NCI-H2107 (cell line): ENCODE measurements around the gene P2RX3.
"Not testable (repeated sequence)": the region's sequence is repeated elsewhere in the genome, so short reads cannot be mapped to it uniquely, and the experiment has no call there.

Experiments used
- DNase-seq: peaks from one replicate; lab custom pipeline; 2025; lab: John Stamatoyannopoulos, UW

P2RX3 gene

DNA sequence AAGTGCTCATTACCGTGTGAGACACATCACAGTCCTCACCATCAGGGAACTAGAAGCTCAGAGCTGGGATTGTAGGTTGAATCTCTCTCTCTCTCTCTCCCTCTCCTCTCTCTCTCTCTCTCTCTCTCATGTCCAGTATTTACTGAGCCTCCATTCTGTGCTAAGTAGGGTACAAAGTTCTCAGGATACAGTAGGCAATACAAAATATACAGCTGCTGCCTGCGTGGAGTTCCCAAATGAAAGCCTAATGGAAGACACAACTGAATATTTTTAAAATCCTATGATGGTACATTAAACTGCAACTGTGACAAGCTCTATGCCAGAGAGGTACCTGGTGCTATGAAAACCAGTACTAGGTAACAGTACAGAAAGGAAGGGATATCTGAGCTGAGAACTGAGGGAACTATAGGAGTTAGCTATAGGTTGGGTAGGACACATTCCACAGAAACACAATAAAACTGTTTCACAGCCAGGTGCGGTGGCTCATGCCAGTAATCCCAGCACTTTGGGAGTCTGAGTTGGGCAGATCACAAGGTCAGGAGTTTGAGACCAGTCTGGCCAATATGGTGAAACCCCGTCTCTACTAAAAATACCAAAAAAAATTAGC is 61.9 kb downstream of the P2RX3 start:
- no peak for DNase-seq

DNA sequence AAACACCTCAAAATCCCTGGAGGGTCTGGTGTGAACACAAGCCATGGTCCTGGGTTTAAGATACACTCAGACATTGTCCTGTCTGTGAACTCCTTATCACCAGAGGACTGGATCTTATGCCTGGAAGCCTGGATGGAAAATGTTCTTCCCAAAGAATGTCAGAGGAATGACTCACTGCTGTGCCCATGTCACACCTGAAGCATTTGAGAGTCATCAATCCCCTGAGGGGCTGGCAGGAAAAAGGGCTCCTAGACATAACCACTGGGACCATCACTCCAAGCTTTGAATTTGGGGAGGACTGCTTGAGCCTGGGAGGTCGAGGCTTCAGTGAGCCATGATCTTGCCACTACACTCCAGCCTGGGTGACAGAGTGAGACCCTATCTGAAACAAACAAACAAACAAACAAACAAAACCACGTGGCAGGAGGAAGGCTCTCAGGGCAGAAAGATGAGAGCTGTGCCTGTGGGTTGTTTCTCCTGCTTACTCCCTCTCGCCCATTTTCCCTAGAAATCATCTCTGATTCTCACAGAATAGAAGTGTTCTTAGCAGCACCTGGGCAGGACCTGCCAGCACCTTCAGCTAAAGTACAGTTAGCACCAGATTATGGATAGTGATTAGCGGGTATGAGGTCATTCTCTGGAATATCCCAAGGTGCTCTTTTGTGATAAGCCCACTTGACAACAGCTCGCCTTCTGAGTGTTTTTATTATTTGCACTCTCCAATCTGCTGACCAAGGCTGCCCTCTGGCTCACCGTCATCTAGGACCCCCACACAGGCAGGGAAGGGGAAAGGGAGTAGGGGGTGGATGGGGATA is 64.2 kb downstream of the P2RX3 start:
- no peak for DNase-seq

DNA sequence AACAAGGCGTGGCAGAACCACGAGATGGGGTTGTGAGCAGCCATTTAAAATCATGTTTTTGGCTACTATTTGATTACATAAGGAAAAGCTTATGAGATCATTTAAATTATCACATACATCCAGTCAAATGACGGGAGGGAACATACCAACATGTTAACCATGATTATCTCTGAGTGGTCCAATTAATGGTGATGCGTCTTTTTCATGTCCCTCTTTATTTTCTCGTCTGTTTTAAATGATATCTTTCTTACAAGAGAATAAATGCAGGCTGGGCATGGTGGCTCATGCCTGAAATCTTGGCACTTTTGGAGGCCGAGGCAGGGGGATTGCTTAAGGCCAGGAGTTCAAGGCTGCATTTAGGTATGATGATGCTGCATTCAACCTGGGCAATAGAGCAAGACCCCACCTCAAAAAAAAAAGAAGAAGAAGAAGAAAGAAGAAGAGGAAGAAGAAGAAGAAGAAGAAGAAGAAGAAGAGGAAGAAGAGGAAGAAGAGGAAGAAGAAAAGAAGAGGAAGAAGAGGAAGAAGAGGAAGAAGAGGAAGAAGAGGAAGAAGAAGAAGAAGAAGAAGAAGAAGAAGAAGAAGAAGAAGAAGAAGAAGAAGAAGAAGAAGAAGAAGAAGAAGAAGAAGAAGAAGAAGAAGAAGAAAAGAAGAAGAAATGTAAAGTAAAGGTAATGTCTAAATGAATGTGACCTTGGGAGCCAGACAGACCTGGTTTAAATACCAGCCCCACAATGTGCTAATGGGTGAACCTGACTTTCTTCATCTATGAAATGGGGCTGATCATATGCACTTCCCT is 65.0 kb downstream of the P2RX3 start:
- DNase-seq: not testable (repeated sequence)

DNA sequence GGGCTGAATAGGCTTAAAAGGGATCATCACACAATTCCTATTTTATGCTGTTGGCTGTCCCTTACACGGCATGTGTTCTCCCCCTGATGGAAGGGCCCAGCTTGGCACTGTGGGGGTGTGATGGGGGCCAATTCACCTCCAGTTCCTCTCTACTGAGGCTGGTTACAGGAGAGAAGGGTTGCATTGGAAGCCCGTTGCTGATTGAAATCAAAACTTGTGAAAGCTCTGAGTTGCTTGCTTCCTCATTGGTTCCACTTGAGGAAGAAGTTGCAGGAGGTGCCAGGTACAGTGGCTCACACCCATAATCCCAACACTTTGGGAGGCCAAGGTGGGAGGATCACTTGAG is 65.6 kb downstream of the P2RX3 start:
- DNase-seq: no peak

DNA sequence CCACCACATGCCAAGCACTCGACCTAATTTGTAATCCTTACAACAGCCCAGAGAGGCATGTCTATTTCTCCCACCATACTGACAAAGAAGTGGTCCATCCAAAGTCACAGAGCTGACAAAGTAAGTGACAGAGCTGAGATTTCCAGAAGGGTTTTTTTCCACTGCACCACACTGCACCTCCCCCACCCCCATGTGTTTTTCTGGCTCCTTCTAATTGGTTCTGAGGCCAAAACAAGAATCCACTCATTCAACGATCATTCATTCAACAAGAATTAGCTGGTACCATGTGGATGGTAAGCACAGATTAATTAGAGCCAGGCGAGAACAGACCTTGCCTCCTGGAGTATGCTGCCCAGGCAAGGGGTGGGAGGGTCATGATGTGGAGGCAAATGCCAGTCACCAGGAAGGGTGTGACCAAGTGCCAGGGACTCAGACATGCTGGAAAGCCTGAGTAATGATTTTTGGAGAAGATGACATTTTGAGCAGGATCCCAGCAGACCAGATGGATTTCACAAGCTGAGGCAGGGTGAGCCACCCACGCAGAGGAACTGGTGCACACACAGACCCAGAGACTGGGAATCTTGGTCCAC is 67.2 kb downstream of the P2RX3 start:
- no peak for DNase-seq

DNA sequence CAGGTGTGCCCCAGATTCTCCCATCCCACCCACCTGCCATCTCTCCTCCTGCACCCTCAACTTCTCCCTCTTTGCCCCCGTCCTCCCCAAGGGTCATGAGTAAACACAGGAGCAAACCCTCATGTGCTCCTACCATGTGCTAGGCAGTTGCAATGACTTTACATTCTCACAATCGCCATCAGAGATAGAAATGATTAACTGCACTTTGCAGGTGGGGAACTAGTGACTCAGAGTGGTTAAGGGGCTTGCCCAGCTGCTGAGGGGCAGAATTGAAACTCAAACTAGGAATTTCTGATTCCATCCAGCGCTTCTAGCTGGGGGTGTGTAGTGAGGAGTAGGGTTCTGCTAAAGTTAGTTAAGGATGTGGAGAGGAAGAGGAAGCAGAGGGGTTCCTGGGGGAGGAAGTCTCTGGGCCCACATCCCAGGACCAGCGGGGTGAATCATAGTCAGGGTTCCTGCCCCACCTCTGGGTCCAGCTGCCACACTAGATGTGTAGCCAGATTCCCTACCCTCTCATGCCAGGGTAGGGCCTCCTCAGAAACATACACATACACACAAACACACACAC is 68.3 kb downstream of the P2RX3 start:
- no peak for DNase-seq

DNA sequence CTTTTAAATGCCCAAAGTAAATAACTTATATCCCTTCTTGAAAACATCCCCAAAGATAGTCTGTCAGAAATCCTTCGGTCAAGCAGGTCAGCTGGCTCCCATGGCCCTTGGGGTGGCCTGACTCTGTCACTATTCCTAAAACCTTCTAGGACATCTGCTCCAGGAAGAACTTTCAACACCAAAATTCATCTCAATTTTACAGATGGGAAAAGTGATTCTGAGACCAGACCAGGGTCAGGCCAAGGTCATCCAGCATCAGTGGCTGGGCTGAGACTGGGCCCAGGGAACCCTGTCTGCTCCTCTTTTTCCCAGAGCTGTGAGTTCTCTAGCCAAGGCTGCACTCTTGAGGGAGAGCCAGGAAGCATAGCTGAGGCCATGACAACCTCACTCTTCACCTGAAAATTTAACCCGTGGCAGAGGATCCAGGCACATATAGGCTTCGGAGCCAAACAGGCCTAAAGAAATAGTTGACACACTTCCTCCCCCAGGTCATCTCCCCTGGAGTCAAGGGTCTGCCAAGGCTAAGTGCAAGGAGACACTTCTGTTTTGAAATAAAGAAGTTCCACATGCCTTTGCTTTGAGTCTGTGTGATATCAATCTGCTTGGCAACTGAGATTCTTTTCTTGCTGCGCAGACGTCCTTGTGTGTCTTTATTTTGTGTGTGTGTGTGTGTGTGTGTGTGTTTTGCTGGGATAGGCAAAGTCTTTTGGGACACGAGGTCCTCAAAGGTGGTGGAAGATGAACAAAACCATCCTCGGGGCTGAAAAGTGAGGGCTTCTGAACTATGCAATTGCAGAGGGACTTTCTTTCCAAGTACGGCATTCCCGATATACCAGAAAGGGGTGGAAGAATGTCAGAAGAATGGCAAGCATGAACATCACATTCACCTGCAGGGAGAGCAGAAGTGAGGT is 69.1 kb downstream of the P2RX3 start:
- no peak for DNase-seq

DNA sequence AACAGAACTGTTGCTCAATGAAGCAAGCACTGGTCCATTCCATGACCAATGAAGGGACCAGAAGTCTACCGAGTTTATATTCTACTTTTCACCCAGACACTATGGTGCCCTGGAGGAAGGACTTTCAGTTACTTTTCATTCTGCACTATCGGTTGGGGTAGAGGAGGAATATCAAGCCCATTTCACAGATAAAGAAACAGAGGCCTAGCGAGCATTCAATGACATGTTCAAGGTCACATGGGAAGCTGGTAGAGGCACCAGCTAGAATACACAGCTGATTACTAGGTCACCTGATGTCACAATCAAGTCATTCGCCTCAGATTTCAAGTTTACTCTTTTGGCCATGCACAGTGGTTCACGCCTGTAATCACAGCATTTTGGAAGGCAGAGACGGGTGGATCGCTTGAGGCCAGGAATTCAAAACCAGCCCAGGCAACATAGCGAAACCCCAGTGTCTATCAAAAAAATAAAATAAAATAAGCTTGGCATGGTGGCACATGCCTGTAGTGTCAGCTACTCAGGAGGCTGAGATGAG is 69.9 kb downstream of the P2RX3 start:
- no peak for DNase-seq

DNA sequence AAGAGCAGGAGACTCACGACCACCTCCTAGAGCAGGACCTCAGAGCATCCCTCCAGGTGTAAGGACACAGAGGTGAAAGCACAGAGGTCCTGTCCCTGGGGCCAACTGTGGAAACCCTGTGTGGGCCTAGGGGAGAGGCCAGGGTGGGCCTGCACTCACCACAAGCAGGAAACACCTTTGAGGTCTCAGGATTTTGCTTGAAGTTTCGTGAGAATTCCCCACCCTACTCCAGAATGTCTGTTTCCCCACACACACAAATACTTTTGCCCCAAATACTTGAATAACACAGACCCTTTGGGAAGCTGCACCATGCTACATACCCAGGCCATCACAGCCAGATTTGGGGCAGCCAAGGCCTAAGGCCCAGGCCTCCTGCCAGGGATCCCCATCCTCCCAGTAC is 70.6 kb downstream of the P2RX3 start:
- DNase-seq: no peak

DNA sequence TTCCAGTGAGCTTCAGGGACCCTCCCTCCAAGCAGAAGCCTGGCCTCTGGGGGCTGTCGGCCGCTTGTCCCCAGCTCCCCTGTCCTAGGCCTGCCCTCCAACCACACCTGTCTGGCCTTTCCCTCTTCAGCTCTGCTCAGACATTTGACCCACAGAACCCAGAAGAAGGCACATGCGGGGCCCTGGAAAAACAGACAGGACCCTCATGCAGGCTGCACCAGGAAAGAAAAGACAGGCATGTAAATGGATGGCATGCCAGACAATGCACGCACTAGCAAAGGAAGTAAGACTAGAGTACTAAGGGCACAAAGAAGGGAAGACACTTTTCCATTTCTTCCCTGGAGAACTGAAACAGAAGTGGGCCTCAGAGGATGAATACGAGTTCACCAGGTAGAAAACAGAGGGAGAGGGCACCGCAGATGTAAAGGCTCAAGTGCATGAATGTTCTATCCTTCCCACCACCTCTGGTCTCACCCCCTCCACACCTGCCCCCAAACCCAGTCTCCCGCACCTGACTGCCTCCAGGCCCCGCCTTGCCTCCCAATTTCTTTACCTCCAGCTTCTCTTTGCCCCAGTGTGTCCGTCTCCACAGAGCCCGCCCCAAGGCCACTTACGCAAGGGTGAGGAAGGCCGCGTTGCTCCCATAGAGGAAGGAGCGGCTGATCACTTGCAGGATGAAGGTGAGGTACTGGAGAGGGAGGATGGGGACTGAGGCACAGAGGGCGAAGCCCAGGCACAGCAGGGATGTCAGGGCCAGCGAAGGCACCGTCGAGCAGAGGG is 71.4 kb downstream of the P2RX3 start:
- DNase-seq: no peak

DNA sequence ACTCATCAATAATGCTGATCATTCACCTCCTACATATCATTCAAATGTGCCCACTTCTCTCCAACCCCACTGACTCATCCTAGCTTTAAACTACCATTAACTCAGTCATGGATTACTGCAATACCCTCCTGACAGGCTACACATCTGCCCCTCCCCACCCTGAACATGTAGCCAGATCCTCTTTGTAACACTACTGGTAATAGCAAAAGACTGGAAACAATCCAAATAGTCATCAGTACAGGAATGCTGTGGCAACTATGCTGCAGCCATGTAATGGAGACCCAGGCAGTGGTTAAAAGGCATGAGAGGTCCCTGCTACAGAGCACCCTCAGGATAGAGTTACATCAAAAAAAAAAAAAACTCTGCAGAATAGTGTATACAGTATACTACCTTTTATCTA is 72.1 kb downstream of the P2RX3 start:
- no peak for DNase-seq

DNA sequence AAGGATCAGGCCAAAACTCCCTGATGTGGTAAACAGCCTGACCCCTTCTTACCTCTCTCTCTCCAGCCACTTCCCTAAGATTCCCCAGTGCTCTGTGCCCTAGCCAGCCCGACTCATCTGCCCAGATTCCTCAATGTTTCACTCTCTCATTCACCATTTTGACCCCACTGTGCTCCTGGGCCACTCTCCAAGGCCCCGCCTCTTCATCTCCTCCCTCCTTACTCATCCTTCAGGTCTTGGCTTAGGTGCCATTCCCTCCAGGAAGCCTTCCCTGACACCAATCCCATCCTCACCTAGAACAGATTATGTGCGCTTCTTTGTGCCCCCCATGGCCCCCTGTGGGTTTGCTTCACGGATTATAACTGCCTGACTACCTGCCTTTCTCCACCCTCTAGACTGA is 75.5 kb downstream of the P2RX3 start:
- DNase-seq: no peak

DNA sequence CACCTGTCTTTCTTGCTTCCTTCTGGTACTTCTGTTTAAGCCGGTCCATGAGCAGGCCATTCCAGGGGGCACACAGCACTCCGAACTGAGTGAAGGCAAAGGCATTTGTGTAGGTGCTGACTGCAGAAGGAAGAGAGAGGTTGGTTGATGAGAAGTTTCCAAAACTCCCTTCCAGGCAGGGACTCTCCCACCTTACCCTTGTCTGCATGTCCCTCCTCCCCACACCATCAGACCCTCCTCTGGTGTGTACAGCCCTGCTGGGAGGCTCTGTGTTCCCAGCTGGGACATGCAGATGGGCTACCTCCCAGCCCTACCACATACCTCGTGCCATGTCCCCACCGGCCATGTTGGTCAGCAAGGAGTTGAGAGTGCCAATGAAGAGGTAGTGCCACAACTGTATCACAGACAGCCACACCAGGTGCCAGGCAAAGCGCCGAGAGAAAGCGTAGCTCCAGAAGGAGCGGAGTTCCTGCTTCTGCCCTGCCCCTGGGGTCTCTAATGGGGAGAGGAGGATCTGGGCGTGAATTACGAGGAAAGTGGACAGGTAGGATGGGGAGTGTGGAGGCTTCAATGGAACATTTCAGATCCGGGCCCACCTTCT is 76.6 kb downstream of the P2RX3 start:
- no peak for DNase-seq

DNA sequence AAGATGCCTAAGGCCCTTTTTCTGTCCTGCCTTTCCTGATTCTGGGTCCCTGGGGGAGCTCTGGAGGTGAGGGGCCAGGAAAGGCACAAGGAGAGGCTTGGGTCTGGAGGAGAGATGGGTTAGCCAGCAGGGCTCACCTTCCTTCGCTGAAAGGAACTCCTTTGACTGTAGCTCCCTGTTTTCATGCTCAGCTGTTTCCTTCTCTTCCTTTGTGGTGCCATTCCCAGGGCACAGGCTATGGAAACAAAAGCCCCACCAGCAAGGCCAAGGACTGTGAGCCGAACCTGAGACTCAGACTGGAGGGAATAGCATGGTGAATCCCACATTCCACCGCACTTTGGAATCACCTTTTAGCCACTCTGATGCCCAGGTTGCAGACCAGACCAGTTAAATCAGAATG is 78.3 kb downstream of the P2RX3 start:
- no peak for DNase-seq

DNA sequence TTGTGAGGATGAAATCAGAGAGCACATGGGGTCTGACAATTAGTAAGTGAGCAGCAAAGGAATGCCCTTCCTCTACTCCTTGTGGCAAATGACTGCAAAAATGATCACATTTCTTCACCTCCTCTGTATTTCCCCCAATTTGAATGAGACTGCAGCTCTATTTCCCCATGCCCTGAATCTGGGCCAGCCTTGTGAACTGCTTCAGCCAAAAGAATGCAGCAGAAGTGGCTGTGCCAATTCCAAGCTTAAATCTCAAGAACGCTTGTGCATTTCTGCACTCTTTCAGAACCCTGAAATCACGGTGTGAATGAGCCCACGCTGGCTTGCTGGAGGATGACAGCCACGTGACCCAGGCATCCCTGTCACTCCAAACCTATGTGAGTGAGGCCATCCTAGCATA is 78.9 kb downstream of the P2RX3 start:
- DNase-seq: no peak

DNA sequence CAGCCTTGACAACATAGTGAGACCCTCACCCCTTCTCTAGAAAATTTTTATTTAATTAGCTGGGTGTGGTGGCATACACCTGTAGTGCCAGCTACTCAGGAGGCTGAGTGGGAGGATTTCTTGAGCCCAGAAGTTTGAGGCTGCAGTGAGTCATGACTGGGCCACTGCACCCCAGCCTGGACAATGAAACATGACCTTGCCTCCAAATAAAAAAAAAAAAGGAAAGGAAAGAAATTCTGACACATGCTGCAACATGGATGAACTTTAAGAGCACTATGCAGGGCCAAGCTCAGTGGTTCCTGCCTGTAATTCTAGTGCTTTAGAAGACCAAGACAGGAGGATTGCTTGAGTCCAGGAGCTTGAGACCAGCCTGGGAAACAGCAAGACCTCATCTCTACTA is 80.0 kb downstream of the P2RX3 start:
- no peak for DNase-seq

DNA sequence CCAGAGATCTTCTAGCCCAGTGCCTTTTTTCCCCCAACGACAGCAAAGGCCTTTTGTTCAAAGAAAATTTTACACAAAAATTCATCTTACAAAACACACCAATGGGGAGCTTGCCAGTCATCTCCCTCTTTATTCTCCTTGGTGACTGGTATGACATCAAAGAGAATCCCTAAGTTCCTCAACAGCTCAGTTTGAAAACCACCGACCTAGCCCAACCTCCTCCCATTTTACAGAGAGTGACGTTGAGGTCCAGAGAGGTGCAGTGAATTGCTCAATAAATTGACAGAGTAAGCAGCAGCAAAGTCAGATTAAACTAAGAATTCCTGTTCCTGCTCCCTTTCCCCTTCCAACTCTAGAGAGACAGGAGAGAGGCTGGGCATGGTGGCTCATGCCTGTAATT is 81.0 kb downstream of the P2RX3 start:
- no peak for DNase-seq

DNA sequence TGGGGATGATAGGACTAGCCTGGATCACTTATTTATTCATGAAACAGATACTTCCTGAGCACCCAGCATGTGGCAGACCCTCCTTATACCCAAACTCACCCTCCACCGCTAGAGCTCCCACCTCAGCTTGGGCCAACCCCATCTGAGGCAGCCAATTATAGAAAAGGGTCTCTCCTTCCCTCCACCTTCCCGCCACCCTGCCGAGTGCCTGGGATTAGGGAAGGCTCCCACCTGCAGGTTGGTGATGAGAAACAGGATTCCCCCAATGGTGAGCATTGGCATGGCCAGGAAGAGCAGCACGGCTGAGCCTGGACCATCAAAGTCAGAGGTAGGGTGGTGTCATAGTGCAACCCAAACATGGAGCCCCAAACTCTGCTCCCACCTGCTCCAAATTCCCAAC is 82.9 kb downstream of the P2RX3 start:
- no peak for DNase-seq

DNA sequence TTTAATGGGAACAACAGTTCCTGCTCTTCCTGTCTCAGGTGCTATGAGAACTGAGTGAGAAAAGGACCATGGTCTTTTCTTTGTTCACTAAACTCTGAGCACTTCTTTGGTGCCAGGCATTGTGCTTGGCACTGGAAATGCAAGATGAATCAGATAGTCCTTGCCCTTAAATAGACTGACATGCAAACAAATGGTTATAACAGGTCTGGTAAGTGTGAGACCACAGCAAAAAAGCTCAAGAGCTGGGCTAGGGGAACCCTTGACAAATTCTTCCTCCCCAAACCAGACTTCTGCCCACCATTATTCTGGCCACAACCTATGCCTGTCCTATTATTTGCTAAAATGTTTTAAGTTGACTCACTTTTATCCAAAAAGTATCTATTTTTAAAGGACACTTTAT is 83.7 kb downstream of the P2RX3 start:
- DNase-seq: no peak
